ENCODE measurements around the gene PNPLA2.
A peak's percentile ranks its signal among the peaks of the same experiment; 100 is the strongest.

Gene PNPLA2

DNA sequence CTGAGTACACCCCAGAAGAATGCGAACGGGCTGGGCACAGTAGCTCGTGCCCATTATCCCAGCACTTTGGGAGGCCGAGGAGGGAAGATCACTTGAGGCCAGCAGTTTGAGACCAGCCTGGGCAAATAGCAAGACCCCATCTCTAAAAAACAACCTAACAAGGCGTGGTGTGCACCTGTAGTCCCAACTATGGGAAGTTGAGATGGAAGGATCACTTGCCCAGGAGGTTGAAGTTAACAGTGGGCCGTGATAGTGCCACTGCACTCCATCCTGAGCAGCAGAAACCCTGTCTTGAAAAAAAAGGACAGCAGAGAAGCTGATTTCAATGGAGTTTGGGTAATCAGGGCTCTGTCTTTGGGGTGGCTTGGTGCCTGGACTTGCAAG lies 5.7 kb upstream of the PNPLA2 start:
- TF ChIP-seq, protein P1, sequence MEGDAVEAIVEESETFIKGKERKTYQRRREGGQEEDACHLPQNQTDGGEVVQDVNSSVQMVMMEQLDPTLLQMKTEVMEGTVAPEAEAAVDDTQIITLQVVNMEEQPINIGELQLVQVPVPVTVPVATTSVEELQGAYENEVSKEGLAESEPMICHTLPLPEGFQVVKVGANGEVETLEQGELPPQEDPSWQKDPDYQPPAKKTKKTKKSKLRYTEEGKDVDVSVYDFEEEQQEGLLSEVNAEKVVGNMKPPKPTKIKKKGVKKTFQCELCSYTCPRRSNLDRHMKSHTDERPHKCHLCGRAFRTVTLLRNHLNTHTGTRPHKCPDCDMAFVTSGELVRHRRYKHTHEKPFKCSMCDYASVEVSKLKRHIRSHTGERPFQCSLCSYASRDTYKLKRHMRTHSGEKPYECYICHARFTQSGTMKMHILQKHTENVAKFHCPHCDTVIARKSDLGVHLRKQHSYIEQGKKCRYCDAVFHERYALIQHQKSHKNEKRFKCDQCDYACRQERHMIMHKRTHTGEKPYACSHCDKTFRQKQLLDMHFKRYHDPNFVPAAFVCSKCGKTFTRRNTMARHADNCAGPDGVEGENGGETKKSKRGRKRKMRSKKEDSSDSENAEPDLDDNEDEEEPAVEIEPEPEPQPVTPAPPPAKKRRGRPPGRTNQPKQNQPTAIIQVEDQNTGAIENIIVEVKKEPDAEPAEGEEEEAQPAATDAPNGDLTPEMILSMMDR (IDR thresholded peaks at IDR 0.05; ENCODE audit: low read depth, low read length), result no peak
- H3K4me3 ChIP-seq (replicated peaks in 1 of 2; ENCODE audit: low read depth in 2 of 2, low read length in 2 of 2), result no peak overlapping the region
- no peak for DNase-seq (ENCODE audit: low read depth in 2 of 2)

DNA sequence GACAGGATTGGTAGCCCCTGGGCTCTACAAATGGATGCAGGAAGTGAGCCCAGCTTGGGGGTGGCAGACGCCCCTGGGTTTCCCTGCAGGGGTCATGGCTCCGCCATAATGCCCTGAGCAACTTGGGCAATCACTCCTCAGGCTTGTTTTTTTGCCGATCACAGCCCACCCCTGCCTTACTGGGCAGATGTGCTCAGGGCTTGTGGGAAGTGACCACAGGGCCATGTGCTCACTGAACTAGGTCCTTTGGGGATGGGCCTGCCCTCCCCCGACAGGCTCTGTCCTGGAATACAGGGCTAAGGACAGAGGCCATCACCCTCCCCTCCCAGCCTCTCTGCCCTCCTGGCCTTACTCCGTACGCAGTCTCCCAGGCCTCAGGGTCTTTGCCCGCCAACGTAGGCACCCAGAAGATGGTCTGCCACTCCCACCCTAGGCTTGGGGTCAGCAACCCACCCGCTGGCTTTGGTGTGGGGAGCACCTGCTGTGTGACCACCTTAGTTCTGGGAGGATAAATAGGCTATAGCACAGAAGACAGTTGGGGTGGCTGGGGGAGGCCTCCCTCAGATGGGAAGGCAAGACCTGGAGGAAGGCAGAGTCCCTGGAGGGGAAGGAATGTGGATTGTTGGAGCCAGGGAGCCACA lies 5.1 kb upstream of the PNPLA2 start:
- DNase-seq (ENCODE audit: low read depth in 2 of 2), result no peak
- TF ChIP-seq, protein P1 (IDR thresholded peaks at IDR 0.05; ENCODE audit: low read depth, low read length), result no peak
- no peak overlapping the region for H3K4me3 ChIP-seq (replicated peaks in 1 of 2; ENCODE audit: low read depth in 2 of 2, low read length in 2 of 2)

DNA sequence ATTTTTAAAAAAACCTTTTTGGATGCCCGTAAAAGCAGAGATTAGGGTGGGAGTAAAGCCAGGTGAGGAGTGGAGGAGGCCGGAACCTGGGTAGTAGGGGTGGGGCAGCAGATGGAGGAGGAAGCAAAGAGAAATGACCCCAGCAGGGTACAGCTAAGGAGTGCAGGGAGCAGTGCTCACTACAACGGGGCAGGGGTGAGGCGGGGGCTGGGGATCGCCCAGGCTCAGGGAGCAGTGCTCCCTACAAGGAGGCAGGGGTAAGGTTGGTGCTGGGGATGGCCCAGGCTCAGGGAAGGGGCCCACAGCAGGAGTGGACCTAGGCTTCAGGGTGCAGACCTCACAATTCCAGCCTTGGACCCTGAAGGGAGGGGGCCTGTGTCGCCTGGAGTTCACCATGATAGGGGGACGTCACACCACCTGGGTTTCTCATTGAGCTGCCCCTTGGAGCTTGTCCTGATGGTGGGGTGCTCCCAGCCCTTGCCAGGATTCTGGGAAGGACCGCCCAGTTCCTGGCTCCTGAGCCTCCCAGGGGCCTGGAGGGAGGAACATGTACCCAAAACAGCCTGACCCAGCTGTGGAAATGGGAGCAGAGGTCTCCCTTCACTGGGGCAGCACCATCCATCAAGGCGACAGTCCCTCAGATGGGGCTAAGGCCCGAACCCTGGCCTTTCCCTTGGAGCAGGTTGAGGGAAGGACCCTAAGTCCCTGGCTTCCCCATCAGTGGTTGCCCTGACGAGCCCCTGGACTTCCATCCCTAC lies 2.9 kb upstream of the PNPLA2 start:
- H3K4me3 ChIP-seq (replicated peaks in 1 of 2; ENCODE audit: low read depth in 2 of 2, low read length in 2 of 2), result no peak overlapping the region
- TF ChIP-seq, protein P1 (IDR thresholded peaks at IDR 0.05; ENCODE audit: low read depth, low read length), result no peak
- no peak for DNase-seq (ENCODE audit: low read depth in 2 of 2)

DNA sequence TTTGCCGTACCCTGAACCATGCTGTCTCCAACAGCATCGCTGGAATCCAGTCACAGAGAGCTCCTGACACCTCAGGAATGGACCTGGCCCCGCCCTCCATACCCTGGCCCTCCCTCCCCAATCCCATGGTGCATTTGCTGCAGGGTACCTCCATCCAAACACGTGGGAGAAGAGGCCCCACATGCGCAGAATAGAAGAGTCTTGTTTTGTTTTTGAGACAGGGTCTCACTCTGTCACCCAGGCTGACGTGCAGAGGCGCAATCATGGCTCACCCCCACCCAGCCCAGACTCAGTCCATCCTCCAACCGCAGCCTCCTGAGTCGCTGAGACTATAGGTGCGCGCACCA lies 2.3 kb upstream of the PNPLA2 start:
- no peak for DNase-seq (ENCODE audit: low read depth in 2 of 2)
- no peak overlapping the region for H3K4me3 ChIP-seq (replicated peaks in 1 of 2; ENCODE audit: low read depth in 2 of 2, low read length in 2 of 2)
- TF ChIP-seq, protein P1 (IDR thresholded peaks at IDR 0.05; ENCODE audit: low read depth, low read length), result no peak

DNA sequence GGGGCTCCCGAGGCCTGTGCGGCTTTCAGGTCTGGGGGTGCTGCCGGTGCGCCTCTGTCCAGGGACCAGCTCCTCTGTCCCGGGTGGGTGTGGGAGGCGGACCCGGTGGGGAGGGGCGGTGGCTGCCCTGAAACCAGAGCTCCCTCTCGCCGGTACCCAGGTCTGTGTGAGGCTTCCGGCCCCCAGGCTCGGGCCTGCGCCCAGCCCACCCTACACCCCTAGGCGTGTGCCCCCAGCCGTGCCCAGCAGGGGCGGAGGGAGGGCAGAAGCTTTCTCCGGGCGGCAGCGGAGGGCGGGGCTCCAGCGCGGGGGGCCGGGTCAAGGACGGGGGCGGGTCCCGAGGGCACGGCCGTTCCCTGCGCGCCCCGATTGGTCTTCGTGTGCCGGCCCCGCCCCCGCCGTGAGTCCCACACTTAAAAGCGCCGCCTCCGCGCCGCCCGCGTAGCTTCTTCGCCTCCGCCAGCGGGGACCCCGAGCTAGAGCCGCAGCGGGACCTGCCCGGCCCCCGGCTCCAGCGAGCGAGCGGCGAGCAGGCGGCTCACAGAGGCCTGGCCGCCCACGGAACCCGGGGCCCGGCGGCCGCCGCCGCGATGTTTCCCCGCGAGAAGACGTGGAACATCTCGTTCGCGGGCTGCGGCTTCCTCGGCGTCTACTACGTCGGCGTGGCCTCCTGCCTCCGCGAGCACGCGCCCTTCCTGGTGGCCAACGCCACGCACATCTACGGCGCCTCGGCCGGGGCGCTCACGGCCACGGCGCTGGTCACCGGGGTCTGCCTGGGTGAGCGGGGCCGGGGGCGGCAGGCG lies 616 bp downstream of the PNPLA2 start:
- TF ChIP-seq, protein P1 (IDR thresholded peaks at IDR 0.05; ENCODE audit: low read depth, low read length), result peak; percentile 8
- peak; percentile 81 to 92 for DNase-seq (ENCODE audit: low read depth in 2 of 2)
- H3K4me3 ChIP-seq (replicated peaks in 1 of 2; ENCODE audit: low read depth in 2 of 2, low read length in 2 of 2), result peak overlapping the region; percentile 72 to 76

DNA sequence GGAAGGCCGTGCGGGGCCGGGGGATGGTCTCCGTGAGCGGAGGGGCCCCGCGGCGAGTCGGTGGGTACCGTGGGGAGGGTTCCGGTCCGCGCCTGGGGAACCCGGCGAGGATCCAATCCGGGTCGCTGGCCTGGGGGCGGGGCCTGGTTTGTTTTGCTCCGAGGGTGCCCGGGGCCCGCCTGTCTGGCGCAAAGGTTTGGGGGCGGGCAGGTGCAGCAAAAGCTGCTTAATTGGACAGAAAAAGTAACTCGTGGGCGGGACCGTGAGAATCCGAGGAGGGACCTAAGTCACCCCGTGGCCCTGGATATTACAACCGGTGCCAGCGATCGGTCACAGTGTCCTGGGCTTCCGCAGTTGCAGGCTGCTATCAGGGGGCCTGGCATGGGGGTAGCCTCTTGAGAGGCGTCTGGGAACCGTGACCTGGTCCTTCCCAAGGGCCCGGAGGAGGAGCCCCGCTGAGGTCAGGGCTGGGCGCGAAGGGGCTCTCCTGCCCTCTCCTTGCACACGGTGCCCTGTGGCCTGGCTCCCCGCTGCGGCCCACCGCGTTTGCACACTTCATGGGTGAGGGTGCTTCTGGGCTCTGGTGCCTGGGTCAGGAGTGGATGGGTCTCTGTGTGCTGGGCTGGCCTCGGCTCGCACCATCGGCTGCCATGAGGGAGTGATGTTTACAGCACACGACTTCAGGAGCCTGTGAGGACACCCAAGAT lies 1.4 kb downstream of the PNPLA2 start:
- H3K4me3 ChIP-seq (replicated peaks in 1 of 2; ENCODE audit: low read depth in 2 of 2, low read length in 2 of 2), result peak overlapping the region; percentile 72 to 76
- peak; percentile 65 to 82 for DNase-seq (ENCODE audit: low read depth in 2 of 2)
- TF ChIP-seq, protein P1 (IDR thresholded peaks at IDR 0.05; ENCODE audit: low read depth, low read length), result no peak

Measured in cardiac fibroblast (primary cell).